ENCODE results near the gene JARID2.

The JARID2 gene

DNA sequence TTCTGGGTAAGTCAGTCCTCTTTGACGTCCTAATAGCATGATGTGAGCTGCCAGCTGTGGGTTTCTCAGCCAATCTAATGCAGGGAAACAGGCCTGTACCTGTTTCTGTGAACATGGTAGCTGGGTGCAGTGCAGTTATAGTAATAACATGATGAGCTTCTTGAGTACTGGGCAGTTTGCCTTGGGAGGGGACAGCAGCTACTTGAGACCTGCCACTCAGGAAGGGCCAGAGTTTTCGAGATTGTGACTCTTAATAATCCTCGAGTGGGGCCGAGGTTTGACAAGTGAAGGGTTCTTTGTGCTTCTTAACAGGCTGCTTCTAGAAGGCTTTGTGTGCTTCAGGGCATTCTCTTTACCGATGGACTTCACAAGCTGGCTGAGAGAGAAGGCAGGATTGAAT, 180.1 kb downstream of the JARID2 start:
- H3K4me3 ChIP-seq (ENCODE audit: low read length) = no peak overlapping the region
- no peak for DNase-seq (ENCODE audit: low read depth)
- TF ChIP-seq, protein P1, sequence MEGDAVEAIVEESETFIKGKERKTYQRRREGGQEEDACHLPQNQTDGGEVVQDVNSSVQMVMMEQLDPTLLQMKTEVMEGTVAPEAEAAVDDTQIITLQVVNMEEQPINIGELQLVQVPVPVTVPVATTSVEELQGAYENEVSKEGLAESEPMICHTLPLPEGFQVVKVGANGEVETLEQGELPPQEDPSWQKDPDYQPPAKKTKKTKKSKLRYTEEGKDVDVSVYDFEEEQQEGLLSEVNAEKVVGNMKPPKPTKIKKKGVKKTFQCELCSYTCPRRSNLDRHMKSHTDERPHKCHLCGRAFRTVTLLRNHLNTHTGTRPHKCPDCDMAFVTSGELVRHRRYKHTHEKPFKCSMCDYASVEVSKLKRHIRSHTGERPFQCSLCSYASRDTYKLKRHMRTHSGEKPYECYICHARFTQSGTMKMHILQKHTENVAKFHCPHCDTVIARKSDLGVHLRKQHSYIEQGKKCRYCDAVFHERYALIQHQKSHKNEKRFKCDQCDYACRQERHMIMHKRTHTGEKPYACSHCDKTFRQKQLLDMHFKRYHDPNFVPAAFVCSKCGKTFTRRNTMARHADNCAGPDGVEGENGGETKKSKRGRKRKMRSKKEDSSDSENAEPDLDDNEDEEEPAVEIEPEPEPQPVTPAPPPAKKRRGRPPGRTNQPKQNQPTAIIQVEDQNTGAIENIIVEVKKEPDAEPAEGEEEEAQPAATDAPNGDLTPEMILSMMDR (conservative IDR thresholded peaks at IDR 0.05; ENCODE audit: low read depth, low read length) = no peak

DNA sequence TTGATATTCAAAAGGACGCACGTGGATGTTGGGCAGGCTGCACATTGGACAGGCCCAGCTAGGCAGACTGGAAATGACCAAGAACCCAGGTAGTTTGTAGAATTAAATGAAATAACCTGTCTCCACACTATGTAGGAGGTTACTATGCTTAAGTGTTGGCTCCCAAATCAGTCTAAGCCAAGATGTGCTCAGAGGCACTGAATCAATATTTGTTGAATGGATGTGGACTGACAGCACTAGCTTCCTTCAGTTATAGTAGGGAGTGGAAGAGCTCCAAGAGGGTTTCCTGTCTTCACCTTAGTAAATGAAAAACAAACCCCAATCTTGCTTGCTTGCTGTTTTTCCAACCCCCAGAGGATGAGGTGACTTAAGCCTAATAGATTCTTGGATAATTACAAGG, 180.5 kb downstream of the JARID2 start:
- TF ChIP-seq, protein P1 (conservative IDR thresholded peaks at IDR 0.05; ENCODE audit: low read depth, low read length) = no peak
- no peak for DNase-seq (ENCODE audit: low read depth)
- no peak overlapping the region for H3K4me3 ChIP-seq (ENCODE audit: low read length)

DNA sequence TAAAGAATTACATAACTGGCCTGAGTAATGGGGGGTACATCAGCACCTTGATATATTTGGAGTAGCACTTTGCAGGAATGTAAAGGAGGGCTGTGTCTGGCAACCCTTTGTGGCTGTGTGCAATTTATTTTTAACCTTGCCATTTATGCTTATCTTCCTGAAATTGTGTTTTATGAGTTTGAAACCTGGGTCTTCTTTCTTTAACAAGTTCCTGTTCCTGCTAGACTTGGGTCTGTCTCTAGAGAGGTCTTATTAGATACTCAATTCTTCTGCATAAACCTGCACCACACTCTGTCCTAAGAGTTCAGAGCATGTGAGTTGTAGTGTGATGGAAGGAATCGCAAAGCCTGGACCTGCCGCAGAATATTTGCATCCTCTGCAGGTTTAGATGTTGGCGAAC, 181.0 kb downstream of the JARID2 start:
- no peak overlapping the region for H3K4me3 ChIP-seq (ENCODE audit: low read length)
- DNase-seq (ENCODE audit: low read depth) = no peak
- TF ChIP-seq, protein P1 (conservative IDR thresholded peaks at IDR 0.05; ENCODE audit: low read depth, low read length) = no peak

DNA sequence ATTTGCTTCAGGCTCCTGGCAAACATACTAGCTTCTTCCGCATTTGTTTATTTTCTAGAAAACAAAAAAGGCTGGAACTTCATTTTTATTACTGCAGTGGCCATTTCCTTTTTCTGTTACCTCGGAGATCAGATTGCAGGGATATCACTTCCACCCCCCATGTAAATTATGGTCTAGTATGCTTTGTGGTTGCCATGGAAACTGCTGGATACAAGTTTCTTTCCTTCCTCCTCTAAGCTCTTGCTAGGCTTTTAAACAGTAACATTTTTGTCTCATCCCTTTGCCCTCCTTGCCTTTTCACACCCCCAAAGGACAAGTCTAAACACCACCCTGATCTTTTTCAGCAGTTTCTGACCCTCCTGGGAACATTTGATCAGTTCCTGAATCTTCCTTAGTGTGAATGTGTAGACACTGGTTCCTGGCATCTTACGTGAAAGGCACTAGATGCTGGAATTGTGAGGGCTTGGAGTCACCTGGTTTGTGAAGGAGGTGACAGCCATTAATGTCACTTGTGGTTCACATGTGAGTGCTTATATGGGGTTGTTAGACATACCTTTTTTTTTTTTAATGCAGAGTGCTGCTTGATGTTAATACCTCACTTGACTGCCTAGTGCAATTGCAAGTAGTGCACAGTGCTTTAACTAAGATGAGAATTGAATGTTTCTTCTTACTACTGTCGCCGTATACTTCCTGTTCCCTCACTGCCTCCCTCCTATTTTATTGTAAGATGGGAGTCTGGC, 181.6 kb downstream of the JARID2 start:
- no peak overlapping the region for H3K4me3 ChIP-seq (ENCODE audit: low read length)
- TF ChIP-seq, protein P1 (conservative IDR thresholded peaks at IDR 0.05; ENCODE audit: low read depth, low read length) = no peak

DNA sequence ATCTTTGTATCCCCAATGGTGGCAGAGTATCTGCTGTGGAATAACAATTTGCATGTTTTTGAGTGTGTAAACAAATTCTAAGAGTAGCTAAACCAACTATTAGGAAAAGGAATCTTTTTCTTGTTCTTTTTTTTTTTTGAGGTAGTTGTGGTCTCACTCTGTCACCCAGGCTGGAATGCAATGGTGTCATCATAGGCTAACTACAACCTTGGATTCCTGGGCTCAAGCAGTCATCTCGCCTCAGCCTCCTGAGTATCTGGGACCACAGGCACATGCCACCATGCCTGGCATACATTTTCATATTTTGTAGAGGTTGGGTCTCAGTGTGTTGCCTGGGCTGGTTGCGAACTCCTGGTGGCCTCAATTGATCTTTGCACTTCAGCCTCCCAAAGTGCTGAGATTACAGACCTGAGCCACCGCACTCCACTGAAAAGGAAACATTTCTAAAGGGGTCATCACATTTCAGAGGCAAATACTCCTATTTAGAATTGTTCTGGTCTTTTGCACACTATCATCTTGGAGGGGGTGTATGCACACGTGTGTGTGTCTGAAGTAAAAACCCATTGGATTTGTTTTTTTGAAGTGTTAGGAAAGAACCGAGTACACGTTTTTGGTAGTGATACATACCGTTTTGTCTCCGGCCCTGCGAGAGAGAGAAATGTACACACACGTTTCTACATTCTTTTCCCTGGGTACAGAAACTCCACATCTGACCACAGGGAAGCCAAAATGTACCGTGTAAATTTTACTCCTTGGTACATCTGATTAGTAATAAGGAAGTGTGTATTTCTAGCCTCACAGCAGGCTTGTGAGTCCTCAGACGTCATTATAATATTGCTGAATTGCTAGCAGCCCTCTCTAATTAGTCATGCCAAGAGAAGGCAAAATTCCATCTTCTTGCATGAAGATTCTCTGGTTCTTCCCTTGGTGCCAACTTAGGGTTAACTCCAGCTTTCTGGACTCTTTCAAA, 183.6 kb downstream of the JARID2 start:
- no peak for DNase-seq (ENCODE audit: low read depth)
- H3K4me3 ChIP-seq (ENCODE audit: low read length) = no peak overlapping the region
- TF ChIP-seq, protein P1 (conservative IDR thresholded peaks at IDR 0.05; ENCODE audit: low read depth, low read length) = no peak

More for the DNA sequence above, 181.6 kb downstream of the JARID2 start:
- DNase-seq (ENCODE audit: low read depth) = no peak

DNA sequence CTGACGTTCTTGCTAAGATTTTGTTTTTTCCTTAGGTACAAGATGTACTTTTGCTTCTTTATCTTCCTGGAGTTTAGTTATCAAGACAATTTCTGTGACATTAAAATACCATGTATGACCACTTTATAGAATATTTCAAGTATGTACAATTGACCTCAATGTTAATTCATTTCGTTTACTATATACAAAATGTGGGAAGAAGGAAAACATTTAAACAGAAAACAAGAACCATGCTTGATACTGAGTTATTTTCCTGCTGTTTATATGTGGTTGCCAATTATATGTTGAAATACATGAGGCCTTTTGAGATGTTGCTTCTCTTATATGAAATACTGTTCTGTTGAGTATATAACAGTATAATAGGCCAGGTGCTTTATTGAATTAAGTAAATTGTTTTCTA, 184.3 kb downstream of the JARID2 start:
- no peak for DNase-seq (ENCODE audit: low read depth)
- TF ChIP-seq, protein P1 (conservative IDR thresholded peaks at IDR 0.05; ENCODE audit: low read depth, low read length) = no peak
- no peak overlapping the region for H3K4me3 ChIP-seq (ENCODE audit: low read length)
